Esophagus (tissue), 2 donors: Measurements from ENCODE around the gene RXRA. TPM values are rescaled to one million over a fixed set of nuclear protein-coding genes. Genes with fewer than 3 reads are reported as not detected.
A peak's percentile ranks its signal among the peaks of the same experiment; 100 is the strongest.

ENCODE experiments used
- H3K27ac ChIP-seq, 2 donors: one replicate each; pipeline ENCODE4 v1.5.1; 2013; ENCODE audit warnings: low read depth in 2 of 2, mild to moderate bottlenecking in 2 of 2, inconsistent platforms in 1 of 2, low read length in 1 of 2, moderate library complexity in 1 of 2
- H3K27me3 ChIP-seq, 2 donors: one replicate each; pipeline ENCODE4 v1.6.1; 2013; ENCODE audit warnings: low read length in 2 of 2, control low read depth in 1 of 2, mild to moderate bottlenecking in 1 of 2; ENCODE audit not compliant: insufficient read depth in 2 of 2, control insufficient read depth in 1 of 2
- H3K36me3 ChIP-seq, 2 donors: one replicate each; pipeline ENCODE4 v1.6.1; 2013; ENCODE audit warnings: low read length in 1 of 2; ENCODE audit not compliant: control insufficient read depth in 2 of 2, insufficient read depth in 2 of 2
- H3K4me1 ChIP-seq, 2 donors: one replicate each; pipeline ENCODE4 v1.6.1; 2013; ENCODE audit warnings: low read length in 1 of 2; ENCODE audit not compliant: control insufficient read depth in 2 of 2, insufficient read depth in 2 of 2
- H3K4me3 ChIP-seq, 2 donors: one replicate each; pipeline ENCODE4 v1.5.1; 2013; ENCODE audit warnings: low read length in 2 of 2, mild to moderate bottlenecking in 2 of 2, low read depth in 1 of 2, moderate library complexity in 1 of 2
- H3K9me3 ChIP-seq, 2 donors: one replicate each; pipeline ENCODE4 v1.6.1; 2013; ENCODE audit warnings: mild to moderate bottlenecking in 2 of 2, low read depth in 1 of 2, low read length in 1 of 2, moderate library complexity in 1 of 2; ENCODE audit not compliant: control insufficient read depth in 2 of 2, insufficient read depth in 1 of 2
- WGBS, 2 donors: extraction: QIAGEN DNeasy Blood & Tissue Kit; methylation state at CpG; one replicate each; pipeline ENCODE4 v1.1.7; 2013; 5-methylcytosine and 5-hydroxymethylcytosine counted together
- polyA plus RNA-seq, 2 donors: library from polyadenylated mRNA; stranded (reverse); fragments of 200-250 nt; gene quantifications; one replicate each; pipeline ENCODE4 v1.2.3, GENCODE V29; 2013
- donor health status: healthy with polysubstance abuse.
- donor health status: Bipolar disorder and iron deficiency.

RXRA gene
- polyA plus RNA-seq, 2 donors: 31.4 to 63.4 TPM

- peaks cover 0 to 8% of the 10 kb centered on the region in 2 donors for H3K36me3 ChIP-seq
- peak overlapping the region; percentile 94 to 96 for H3K27ac ChIP-seq
- H3K4me1 ChIP-seq: peaks cover 60 to 87% of the 10 kb centered on the region in 2 donors
- H3K9me3 ChIP-seq: no peaks in the 10 kb centered on the region
- WGBS, 2 donors: 21 to 28% methylated on average over 17 of the region's 17 CpGs
- no peak overlapping the region for H3K4me3 ChIP-seq
- no peaks in the 10 kb centered on the region for H3K27me3 ChIP-seq
Observed at GRCh38 chr9:134377976-134378375, 51.7 kb downstream of the RXRA start.

- peak overlapping the region; percentile 4 to 18 for H3K4me3 ChIP-seq
- H3K9me3 ChIP-seq: no peaks in the 10 kb centered on the region
- 25 to 30% methylated on average over 11 of the region's 11 CpGs for WGBS, 2 donors
- H3K27me3 ChIP-seq: no peaks in the 10 kb centered on the region
- H3K27ac ChIP-seq: peak overlapping the region; percentile 94 to 96
- H3K4me1 ChIP-seq: peaks cover 56 to 87% of the 10 kb centered on the region in 2 donors
- peaks cover 0 to 9% of the 10 kb centered on the region in 2 donors for H3K36me3 ChIP-seq
Observed at GRCh38 chr9:134378901-134379338, 52.7 kb downstream of the RXRA start.

- Histone ChIP-seq H3K27ac (peak overlapping the region; percentile 94 to 96), H3K36me3 (peaks cover 0 to 7% of the 10 kb centered on the region in 2 donors), H3K4me1 (peaks cover 49 to 87% of the 10 kb centered on the region in 2 donors), H3K4me3 (peak overlapping the region in 1 of 2 donors; percentile 6), H3K9me3 (no peaks in the 10 kb centered on the region), H3K27me3 (no peaks in the 10 kb centered on the region)
- WGBS, 2 donors: 48 to 74% methylated on average over 21 of the region's 21 CpGs
Observed at GRCh38 chr9:134379831-134380365, 53.6 kb downstream of the RXRA start.

GRCh38 chr9:134380542-134381271 lies 54.5 kb downstream of the RXRA start:
- Histone ChIP-seq H3K36me3 (peaks cover 0 to 7% of the 10 kb centered on the region in 2 donors), H3K27me3 (no peaks in the 10 kb centered on the region), H3K4me1 (peaks cover 46 to 87% of the 10 kb centered on the region in 2 donors), H3K4me3 (no peak overlapping the region), H3K9me3 (no peaks in the 10 kb centered on the region), H3K27ac (peak overlapping the region; percentile 43 to 96)
- 76 to 81% methylated on average over 15 to 16 of the region's 16 CpGs for WGBS, 2 donors

- Histone ChIP-seq H3K4me3 (no peak overlapping the region), H3K27ac (peak overlapping the region in 1 of 2 donors; percentile 13), H3K4me1 (peaks cover 48 to 87% of the 10 kb centered on the region in 2 donors), H3K9me3 (no peaks in the 10 kb centered on the region), H3K36me3 (peaks cover 0 to 7% of the 10 kb centered on the region in 2 donors), H3K27me3 (no peaks in the 10 kb centered on the region)
- WGBS, 2 donors: 95 to 96% methylated on average over 7 of the region's 7 CpGs
Observed at GRCh38 chr9:134381272-134381661, 55.0 kb downstream of the RXRA start.

- peaks cover 42 to 87% of the 10 kb centered on the region in 2 donors for H3K4me1 ChIP-seq
Observed at GRCh38 chr9:134381671-134382516, 55.6 kb downstream of the RXRA start.

GRCh38 chr9:134382733-134383132 lies 56.5 kb downstream of the RXRA start:
- Histone ChIP-seq H3K36me3 (peaks cover 0 to 7% of the 10 kb centered on the region in 2 donors), H3K4me1 (peaks cover 40 to 83% of the 10 kb centered on the region in 2 donors), H3K9me3 (no peaks in the 10 kb centered on the region), H3K27me3 (no peaks in the 10 kb centered on the region), H3K27ac (peak overlapping the region in 1 of 2 donors; percentile 38), H3K4me3 (no peak overlapping the region)
- WGBS, 2 donors: 75 to 84% methylated on average over 14 of the region's 14 CpGs

More at GRCh38 chr9:134381671-134382516, 55.6 kb downstream of the RXRA start:
- peak overlapping the region; percentile 5 to 16 for H3K27ac ChIP-seq
- H3K4me3 ChIP-seq: no peak overlapping the region
- H3K27me3 ChIP-seq: no peaks in the 10 kb centered on the region
- peaks cover 0 to 7% of the 10 kb centered on the region in 2 donors for H3K36me3 ChIP-seq
- 48 to 63% methylated on average over 19 to 21 of the region's 21 CpGs for WGBS, 2 donors
- H3K9me3 ChIP-seq: no peaks in the 10 kb centered on the region

- Histone ChIP-seq H3K27me3 (no peaks in the 10 kb centered on the region), H3K9me3 (no peaks in the 10 kb centered on the region), H3K36me3 (peaks cover 0 to 7% of the 10 kb centered on the region in 2 donors), H3K27ac (peak overlapping the region in 1 of 2 donors; percentile 38), H3K4me3 (no peak overlapping the region), H3K4me1 (peaks cover 37 to 79% of the 10 kb centered on the region in 2 donors)
- WGBS, 2 donors: 93 to 94% methylated on average over 6 of the region's 6 CpGs
Observed at GRCh38 chr9:134383148-134383547, 56.9 kb downstream of the RXRA start.

- Histone ChIP-seq H3K4me3 (no peak overlapping the region), H3K27me3 (no peaks in the 10 kb centered on the region), H3K27ac (peak overlapping the region; percentile 36 to 70), H3K9me3 (no peaks in the 10 kb centered on the region), H3K4me1 (peaks cover 34 to 71% of the 10 kb centered on the region in 2 donors), H3K36me3 (peaks cover 0 to 7% of the 10 kb centered on the region in 2 donors)
- WGBS, 2 donors: 59 to 60% methylated on average over 17 to 19 of the region's 19 CpGs
Observed at GRCh38 chr9:134384811-134385479, 58.7 kb downstream of the RXRA start.
